GM20000 (cell line): ENCODE measurements around the gene FREM2.

Experiments
- DNase-seq: peaks from one replicate; pipeline ENCODE4 v3.0.0; 2012; ENCODE audit warnings: low spot score
- CTCF ChIP-seq: IDR thresholded peaks from 2 replicates; pipeline ENCODE4 v1.5.1; 2012; ENCODE audit warnings: mild to moderate bottlenecking, control low read depth; ENCODE audit errors: extremely low read depth, missing control alignments

The FREM2 gene

DNA sequence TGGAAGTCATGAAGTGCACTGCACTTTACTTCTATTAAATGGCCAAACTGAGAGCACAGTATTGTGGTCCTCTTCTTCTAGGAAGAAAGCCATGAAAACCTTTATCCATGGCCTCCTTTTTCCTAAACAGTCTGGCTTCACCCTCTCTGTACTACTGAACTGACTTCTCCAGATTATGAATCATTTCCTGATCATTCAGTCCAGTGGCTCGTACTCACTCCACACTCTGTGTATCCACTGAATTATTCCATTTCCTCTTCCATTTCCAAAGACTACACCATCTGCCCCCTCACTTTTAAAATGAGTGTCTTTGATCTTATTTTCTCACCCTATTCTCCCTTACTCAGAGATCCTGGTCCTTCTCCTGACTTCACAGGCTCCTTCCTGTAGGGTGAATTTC, 29.7 kb upstream of the FREM2 start:
- DNase-seq = no peak
- no peak for TF ChIP-seq CTCF

DNA sequence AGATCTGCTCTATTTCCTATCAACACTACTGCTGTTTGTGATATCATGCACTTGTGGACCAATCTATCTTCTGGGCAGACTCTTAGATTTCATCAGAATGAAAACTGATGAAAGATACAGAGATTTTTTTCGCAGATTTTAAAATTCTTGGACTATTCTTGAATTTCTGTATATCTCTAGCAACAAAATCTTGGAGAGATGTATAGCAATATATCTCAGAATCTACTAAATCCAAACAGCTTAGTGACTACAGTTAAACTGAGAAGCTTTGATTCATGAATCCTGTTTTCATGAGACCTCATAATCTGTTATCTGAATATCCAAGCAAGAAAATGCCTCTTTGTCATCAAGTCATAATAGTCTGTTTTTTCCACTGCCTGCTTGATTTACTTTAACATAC, 28.0 kb upstream of the FREM2 start:
- TF ChIP-seq CTCF = no peak
- no peak for DNase-seq

DNA sequence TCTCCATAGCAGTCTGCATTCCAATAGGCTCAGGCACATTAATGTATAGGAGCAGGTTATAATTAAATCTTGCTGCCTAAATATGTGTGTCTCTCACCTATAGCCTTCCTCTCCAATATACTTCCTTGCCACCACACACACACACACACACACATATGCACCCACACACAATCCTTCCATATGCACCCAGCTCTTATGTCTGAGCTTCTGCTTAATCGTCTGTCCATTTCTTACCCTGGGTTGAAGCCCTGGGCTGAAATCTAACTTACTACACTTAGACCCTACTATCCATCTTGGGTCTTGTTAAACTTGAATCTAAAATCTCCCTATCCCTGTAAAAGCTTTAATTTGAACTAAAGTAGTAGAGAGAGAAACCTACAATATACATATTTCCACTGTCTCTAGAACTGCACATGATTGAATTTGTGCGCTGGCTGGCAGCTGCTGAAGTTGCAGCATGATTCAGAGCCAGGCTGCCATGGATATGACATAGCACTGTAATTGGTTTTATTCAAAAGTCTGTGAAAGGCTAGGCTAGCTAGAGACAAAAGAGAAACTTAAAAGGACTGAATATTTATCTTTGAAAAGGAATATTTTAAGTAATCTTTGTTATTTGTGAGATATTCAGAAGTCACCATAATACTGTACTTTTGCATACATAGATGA, 25.7 kb upstream of the FREM2 start:
- no peak for TF ChIP-seq CTCF
- DNase-seq = no peak

GRCh38 chr13:38662362-38662761, 24.5 kb upstream of the FREM2 start:
- no peak for TF ChIP-seq CTCF
- no peak for DNase-seq

DNA sequence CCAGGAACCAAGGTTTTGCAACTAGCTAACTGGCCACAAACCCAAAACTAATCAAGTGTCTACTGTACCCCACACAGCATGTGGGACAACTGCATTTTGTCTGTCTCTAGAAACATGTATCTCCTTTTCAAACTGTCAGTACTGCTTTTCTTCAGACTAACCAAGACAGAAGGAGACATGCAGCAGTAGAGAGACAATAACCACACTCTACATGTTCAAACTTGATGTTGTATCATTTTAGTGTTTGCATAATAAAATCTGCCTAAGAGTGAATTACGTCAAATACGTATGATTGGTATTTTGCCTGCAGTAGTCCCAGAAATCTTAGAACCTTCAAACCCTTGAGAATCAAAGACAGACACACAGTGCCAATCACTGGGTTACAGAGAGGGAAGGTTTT, 22.0 kb upstream of the FREM2 start:
- no peak for DNase-seq
- TF ChIP-seq CTCF = no peak

DNA sequence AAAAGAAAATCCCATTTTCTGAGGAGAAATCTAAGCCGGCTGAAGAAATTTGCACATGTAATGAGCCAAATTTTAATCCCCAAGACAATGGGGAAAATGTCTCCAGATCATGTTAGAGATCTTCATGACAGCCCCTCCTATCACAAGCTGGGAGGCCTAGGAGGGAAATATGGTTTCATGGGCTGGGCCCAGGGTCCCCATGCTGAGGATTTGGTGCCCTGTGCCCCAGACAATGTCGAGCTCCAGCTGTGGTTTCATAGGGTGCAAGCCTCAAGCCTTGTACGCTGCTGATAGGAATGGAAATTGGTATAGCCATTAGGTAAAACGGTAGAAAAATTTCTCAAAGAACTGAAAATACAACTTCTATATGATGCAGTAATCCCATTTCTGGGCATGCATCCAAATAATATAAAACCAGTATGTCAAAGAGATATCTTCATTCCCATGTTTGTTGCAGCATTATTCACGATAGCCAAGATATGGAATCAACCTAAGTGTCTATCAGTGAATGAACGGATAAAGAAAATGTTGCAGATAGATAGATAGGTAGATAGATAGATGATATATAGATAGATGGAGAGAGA, 19.3 kb upstream of the FREM2 start:
- no peak for DNase-seq
- TF ChIP-seq CTCF = no peak

DNA sequence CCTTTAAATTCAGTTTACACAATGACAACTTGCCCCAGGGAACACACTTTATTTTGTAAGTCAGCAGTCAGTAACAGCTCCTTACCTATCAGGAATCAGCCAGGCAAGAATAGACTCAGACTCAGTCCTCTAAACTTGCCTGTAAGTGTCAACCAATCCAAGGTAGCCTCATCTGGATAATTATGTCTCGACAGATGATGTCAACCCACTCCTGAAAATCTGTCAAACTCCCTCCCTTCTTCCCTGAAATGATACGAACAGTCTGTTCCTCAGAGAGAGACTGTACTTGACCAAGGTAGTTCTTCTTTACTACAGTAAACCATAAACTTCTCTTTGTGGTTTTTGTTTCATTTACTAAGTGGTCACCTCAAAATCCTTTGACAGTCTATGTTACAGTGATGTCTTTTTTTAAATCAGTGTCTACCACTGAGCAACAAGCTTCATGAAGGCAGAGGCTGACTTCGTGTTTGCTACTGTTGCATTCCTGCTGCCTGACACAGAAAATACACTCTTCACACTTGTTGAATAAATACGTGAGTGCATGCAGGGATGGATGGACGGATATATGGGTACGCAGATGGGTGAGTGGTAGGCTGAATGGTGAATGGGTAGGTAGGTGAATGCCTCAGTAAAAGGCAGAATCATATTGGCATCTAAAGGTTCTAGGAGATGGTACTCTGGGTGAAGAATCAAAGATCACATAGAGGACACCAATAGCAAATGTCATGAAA, 17.5 kb upstream of the FREM2 start:
- DNase-seq = no peak
- no peak for TF ChIP-seq CTCF
